ENCODE results near the gene CCM2.
A peak's percentile ranks its signal among the peaks of the same experiment; 100 is the strongest.
"Not testable (repeated sequence)": the region's sequence is repeated elsewhere in the genome, so short reads cannot be mapped to it uniquely, and the experiment has no call there.

The CCM2 gene

GRCh38 chr7:45092100-45092930 lies 92.3 kb downstream of the CCM2 start:
- no peak for DNase-seq

GRCh38 chr7:45092931-45093235 lies 92.9 kb downstream of the CCM2 start:
- no peak for DNase-seq

- DNase-seq: no peak
These were observed 99.2 kb downstream of the CCM2 start for GRCh38 chr7:45098983-45099839.

- no peak for DNase-seq
These were observed 100.1 kb downstream of the CCM2 start for GRCh38 chr7:45099891-45100760.

GRCh38 chr7:45100761-45101480 lies 100.9 kb downstream of the CCM2 start:
- no peak for DNase-seq

- DNase-seq: no peak
These were observed 101.7 kb downstream of the CCM2 start for GRCh38 chr7:45101748-45102147.

GRCh38 chr7:45102785-45103712 lies 103.0 kb downstream of the CCM2 start:
- DNase-seq: no peak

- DNase-seq: no peak
These were observed 104.2 kb downstream of the CCM2 start for GRCh38 chr7:45103958-45104843.

GRCh38 chr7:45104844-45105587 lies 105.0 kb downstream of the CCM2 start:
- no peak for DNase-seq

GRCh38 chr7:45105588-45106188 lies 105.7 kb downstream of the CCM2 start:
- DNase-seq: no peak

GRCh38 chr7:45106820-45107219 lies 106.8 kb downstream of the CCM2 start:
- DNase-seq: no peak

- DNase-seq: no peak
These were observed 107.4 kb downstream of the CCM2 start for GRCh38 chr7:45107356-45107755.

- DNase-seq: no peak
These were observed 108.9 kb downstream of the CCM2 start for GRCh38 chr7:45108863-45109262.

GRCh38 chr7:45111298-45112223 lies 111.6 kb downstream of the CCM2 start, which contains the start of gene TBRG4:
TBRG4 (minus strand) TSS chr7:45111697; CDS start chr7:45109237, 2,460 bp downstream.
- DNase-seq: peak; percentile 58 to 98 (median 91)

GRCh38 chr7:45112648-45113047 lies 112.6 kb downstream of the CCM2 start:
- DNase-seq: no peak

- not testable (repeated sequence) for DNase-seq
These were observed 114.3 kb downstream of the CCM2 start for GRCh38 chr7:45114257-45114656.

Data from anterior cingulate cortex (tissue), 58 donors.